Measurements from ENCODE around the gene HYI.
"Not testable (repeated sequence)": the region's sequence is repeated elsewhere in the genome, so short reads cannot be mapped to it uniquely, and the experiment has no call there.

HYI gene

GRCh38 chr1:43464681-43465504 lies 11.2 kb upstream of the HYI start:
- DNase-seq: no peak

- DNase-seq: no peak
Measured at GRCh38 chr1:43463479-43463878, 9.7 kb upstream of the HYI start.

- DNase-seq: no peak
Measured at GRCh38 chr1:43460988-43461693, 7.4 kb upstream of the HYI start.

GRCh38 chr1:43458379-43458778 lies 4.6 kb upstream of the HYI start:
- DNase-seq: not testable (repeated sequence)

- DNase-seq: no peak
Measured at GRCh38 chr1:43455213-43455889, 1.6 kb upstream of the HYI start.

- DNase-seq: peak; percentile 35
Measured at GRCh38 chr1:43454270-43455011, 710 bp upstream of the HYI start.

- no peak for DNase-seq
Measured at GRCh38 chr1:43452789-43453441, 816 bp downstream of the HYI start.

GRCh38 chr1:43451701-43452532 lies 1.8 kb downstream of the HYI start:
- no peak for DNase-seq

GRCh38 chr1:43451157-43451591 lies 2.6 kb downstream of the HYI start:
- DNase-seq: no peak

- DNase-seq: no peak
Measured at GRCh38 chr1:43450251-43450941, 3.3 kb downstream of the HYI start.

- no peak for DNase-seq
Measured at GRCh38 chr1:43449708-43450069, 4.0 kb downstream of the HYI start.

GRCh38 chr1:43448955-43449707 lies 4.6 kb downstream of the HYI start:
- no peak for DNase-seq

GRCh38 chr1:43447891-43448708 lies 5.6 kb downstream of the HYI start:
- no peak for DNase-seq

- DNase-seq: no peak
Measured at GRCh38 chr1:43446881-43447835, 6.6 kb downstream of the HYI start.

GRCh38 chr1:43446388-43446740 lies 7.4 kb downstream of the HYI start:
- DNase-seq: no peak

GRCh38 chr1:43445606-43446387 lies 7.9 kb downstream of the HYI start:
- no peak for DNase-seq

- DNase-seq: no peak
Measured at GRCh38 chr1:43444836-43445235, 8.9 kb downstream of the HYI start.

Measured in activated CD8-positive, alpha-beta memory T cell treated with anti-CD3 and anti-CD28 coated beads, Interleukin-2, amount 50 U/mL, for 4 hours (primary cell).